SK-N-SH (cell line): ENCODE results near the gene SLX4IP. TPM values are rescaled to one million over a fixed set of nuclear protein-coding genes. Genes with fewer than 3 reads are reported as not detected.
A peak's percentile ranks its signal among the peaks of the same experiment; 100 is the strongest.

ENCODE experiments used
- CTCF ChIA-PET: fragments of 300-600, 350-600 bp; formaldehyde crosslinking; extraction: SDS; loops from one replicate; lab custom pipeline; 2021; lab: Yijun Ruan, JAX
- POLR2A ChIA-PET: fragments of 350-600 bp; sonication (Branson Sonifier 250); formaldehyde crosslinking; extraction: SDS; loops from one replicate; lab custom pipeline; 2020; ENCODE audit warnings: antibody characterized with exemption, inconsistent platforms; lab: Yijun Ruan, JAX
- DNase-seq: peaks from one replicate; pipeline ENCODE4 v3.0.0; 2012
- H2AFZ ChIP-seq: fragments of 200-600 bp; sonication (generic); 2 replicates; pipeline ENCODE4 v1.8.1; 2016; ENCODE audit warnings: antibody characterized with exemption, mild to moderate bottlenecking, low read depth
- H3F3A ChIP-seq: fragments of 200-600 bp; sonication (generic); replicated peaks from 2 replicates; pipeline ENCODE3; 2016; ENCODE audit warnings: antibody characterized with exemption, mild to moderate bottlenecking; ENCODE audit not compliant: insufficient read depth
- H3K27ac ChIP-seq, 2 experiments: fragments of 200-500 bp in 1 of 2; fragments of 200-600 bp in 1 of 2; sonication (Bioruptor generic) in 1 of 2; sonication (generic), shearing (Covaris generic) in 1 of 2; 2 replicates each; pipeline versions ENCODE4 v1.5.1 to v1.6.1; 2014 to 2016; ENCODE audit warnings: low read depth in 2 of 2, inconsistent platforms in 1 of 2, low read length in 1 of 2, mild to moderate bottlenecking in 1 of 2, mixed read lengths in 1 of 2
- H3K27me3 ChIP-seq: fragments of 200-600 bp; sonication (generic), shearing (Covaris generic); 2 replicates; pipeline ENCODE4 v1.6.1; 2016; ENCODE audit warnings: mixed run types; ENCODE audit not compliant: insufficient read depth
- H3K36me3 ChIP-seq, 2 experiments: fragments of 200-500 bp in 1 of 2; fragments of 200-600 bp in 1 of 2; sonication (Bioruptor generic) in 1 of 2; sonication (generic) in 1 of 2; replicated peaks in 1 of 2; 2 replicates each; pipeline versions ENCODE3 to v1.5.1; 2014 to 2016; ENCODE audit warnings: low read length in 1 of 2, mild to moderate bottlenecking in 1 of 2; ENCODE audit not compliant: insufficient read depth in 2 of 2, control insufficient read depth in 1 of 2
- H3K4me1 ChIP-seq, 2 experiments: fragments of 200-500 bp in 1 of 2; fragments of 200-600 bp in 1 of 2; sonication (Bioruptor generic) in 1 of 2; sonication (generic), shearing (Covaris generic) in 1 of 2; 2 replicates each; pipeline versions ENCODE4 v1.5.1 to v1.6.1; 2014 to 2016; ENCODE audit warnings: low read depth in 1 of 2, low read length in 1 of 2, mixed run types in 1 of 2; ENCODE audit not compliant: insufficient read depth in 2 of 2, control insufficient read depth in 1 of 2
- H3K4me2 ChIP-seq: fragments of 200-600 bp; sonication (generic), shearing (Covaris generic); 2 replicates; pipeline ENCODE4 v1.6.1; 2017; ENCODE audit warnings: mixed run types
- H3K4me3 ChIP-seq, 2 experiments: fragments of 200-500 bp in 1 of 2; fragments of 200-600 bp in 1 of 2; sonication (Bioruptor generic) in 1 of 2; sonication (generic), shearing (Covaris generic) in 1 of 2; 2 replicates each; pipeline versions ENCODE4 v1.5.1 to v1.8.1; 2014 to 2016; ENCODE audit warnings: low read depth in 2 of 2, inconsistent platforms in 1 of 2, low read length in 1 of 2, mild to moderate bottlenecking in 1 of 2, mixed read lengths in 1 of 2, moderate library complexity in 1 of 2
- H3K79me2 ChIP-seq: fragments of 200-600 bp; sonication (generic); 2 replicates; pipeline ENCODE4 v1.8.1; 2017; ENCODE audit warnings: mild to moderate bottlenecking; ENCODE audit not compliant: insufficient read depth
- H3K9ac ChIP-seq: fragments of 200-600 bp; sonication (generic); 2 replicates; pipeline ENCODE4 v1.6.1; 2017; ENCODE audit warnings: mixed run types
- H3K9me2 ChIP-seq: fragments of 200-600 bp; sonication (generic); 2 replicates; pipeline ENCODE4 v1.6.1; 2017; ENCODE audit warnings: mixed run types
- H3K9me3 ChIP-seq: fragments of 200-600 bp; sonication (generic); 2 replicates; pipeline ENCODE4 v1.6.1; 2017; ENCODE audit warnings: mixed run types, mild to moderate bottlenecking, moderate library complexity
- H4K20me1 ChIP-seq: fragments of 200-600 bp; sonication (generic); 2 replicates; pipeline ENCODE4 v1.6.1; 2017; ENCODE audit warnings: mild to moderate bottlenecking, mixed run types; ENCODE audit not compliant: insufficient read depth
- EZH2phosphoT487 ChIP-seq: fragments of 200-600 bp; sonication (generic); IDR thresholded peaks from 2 replicates; pipeline ENCODE4 v1.6.1; 2017; ENCODE audit warnings: low read depth, mixed run types, mild to moderate bottlenecking, antibody characterized with exemption, moderate library complexity, borderline replicate concordance
- FOXJ3 ChIP-seq: sonication (generic); formaldehyde crosslinking; IDR thresholded peaks from 2 replicates; pipeline ENCODE4 v1.5.1; 2020; ENCODE audit warnings: mild to moderate bottlenecking, missing genetic modification reagents
- GABPA ChIP-seq: IDR thresholded peaks from 2 replicates; pipeline ENCODE4 v1.4.0; 2012; ENCODE audit warnings: low read depth, mild to moderate bottlenecking
- MXI1 ChIP-seq: IDR thresholded peaks from 2 replicates; pipeline ENCODE4 v1.6.1; 2012; ENCODE audit warnings: mild to moderate bottlenecking, low read depth, low read length, improper control_type of control experiment
- NFIC ChIP-seq: IDR thresholded peaks from 2 replicates; pipeline ENCODE4 v1.4.0; 2012; ENCODE audit warnings: borderline replicate concordance
- NRF1 ChIP-seq: IDR thresholded peaks from 2 replicates; pipeline ENCODE4 v1.6.1; 2012; ENCODE audit warnings: low read depth, mild to moderate bottlenecking, low read length
- PBX3 ChIP-seq: IDR thresholded peaks from 2 replicates; pipeline ENCODE4; 2012
- REST ChIP-seq: IDR thresholded peaks from 2 replicates; pipeline ENCODE4 v1.6.1; 2012; ENCODE audit warnings: mild to moderate bottlenecking, low read depth, low read length, moderate library complexity
- RFX5 ChIP-seq: IDR thresholded peaks from 2 replicates; pipeline ENCODE4 v1.6.1; 2012; ENCODE audit warnings: mild to moderate bottlenecking, improper control_type of control experiment, low read length
- RXRA ChIP-seq: IDR thresholded peaks from 2 replicates; pipeline ENCODE4 v1.4.0; 2012; ENCODE audit warnings: low read depth, mild to moderate bottlenecking, borderline replicate concordance
- SIN3A ChIP-seq: IDR thresholded peaks from 2 replicates; pipeline ENCODE4 v1.6.1; 2012; ENCODE audit warnings: low read depth, mild to moderate bottlenecking, low read length, moderate library complexity, borderline replicate concordance
- USF1 ChIP-seq: IDR thresholded peaks from 2 replicates; pipeline ENCODE4 v1.4.0; 2012; ENCODE audit warnings: low read depth, borderline replicate concordance
- YY1 ChIP-seq: IDR thresholded peaks from 2 replicates; pipeline ENCODE4 v1.4.0; 2012; ENCODE audit warnings: low read depth, mild to moderate bottlenecking
- ZBTB33 ChIP-seq: IDR thresholded peaks from 2 replicates; pipeline ENCODE4 v1.4.0; 2012; ENCODE audit warnings: low read depth, borderline replicate concordance
- WGBS: methylation state at CpG from one replicate; pipeline ENCODE4 v1.1.6; 2017; ENCODE audit warnings: low lambda C conversion rate; 5-methylcytosine and 5-hydroxymethylcytosine counted together
- polyA plus RNA-seq, 3 experiments: library from polyadenylated mRNA; depleted of rRNA; stranded (reverse); fragments of >200 nt; gene quantifications; 2 replicates each; pipeline ENCODE4 v1.2.3, GENCODE V29; 2012

SLX4IP gene
- polyA plus RNA-seq, 1 of the 3 experiments (the other 2 are of a cell fraction): 1.3 TPM

GRCh38 chr20:10669843-10670446 lies 234.8 kb downstream of the SLX4IP start:
- Histone ChIP-seq H3K4me3 (no peak overlapping the region), H3K9me2 (no peaks in the 10 kb centered on the region), H3K4me1 (peaks cover 19 to 43% of the 10 kb centered on the region in 2 experiments; a peak in 3 of 4 replicates), H3K9ac (no peak overlapping the region; the same call in 1 of the 2 replicates), H4K20me1 (peaks cover 55% of the 10 kb centered on the region), H2AFZ (no peak overlapping the region), H3K27me3 (no peaks in the 10 kb centered on the region), H3F3A (peaks cover 6% of the 10 kb centered on the region), H3K36me3 (peaks cover 5 to 40% of the 10 kb centered on the region in 2 experiments)
- WGBS: 81% methylated on average over 6 of the region's 6 CpGs
- CTCF ChIA-PET: interaction anchor here (1.8 kb wide), 1 partner anchor 117 kb away, joined by 9 read pairs; no protein-coding TSS in a partner anchor
- TF ChIP-seq PBX3: no peak
- TF ChIP-seq USF1: no peak
- no peak for TF ChIP-seq REST
- no peak for TF ChIP-seq RFX5
- no peak for TF ChIP-seq RXRA
- TF ChIP-seq NRF1: no peak
- no peak for TF ChIP-seq ZBTB33
- no peak for TF ChIP-seq YY1
- no peak for TF ChIP-seq EZH2phosphoT487
- TF ChIP-seq NFIC: no peak
- TF ChIP-seq GABPA: no peak
- no peak for TF ChIP-seq FOXJ3 (CRISPR knock-in tag)
- no peak for TF ChIP-seq SIN3A
- TF ChIP-seq MXI1: no peak
- TF ChIP-seq, all 33 proteins: peak for 0
- DNase-seq: no peak
- Histone ChIP-seq H3K9me3 (no peaks in the 10 kb centered on the region), H3K4me2 (peak overlapping the region; percentile 80; the same call in 1 of the 2 replicates), H3K27ac (peak overlapping the region in 1 of 2 experiments; percentile 98; a peak in 1 of 4 replicates), H3K79me2 (peaks cover 88% of the 10 kb centered on the region)
- POLR2A ChIA-PET: no interaction called here
